ENCODE results near the gene ATP6V1B1. TPM values are rescaled to one million over a fixed set of nuclear protein-coding genes. Genes with fewer than 3 reads are reported as not detected.
A peak's percentile ranks its signal among the peaks of the same experiment; 100 is the strongest.

ATP6V1B1 gene
- total and polyA plus RNA-seq, 2 of the 13 experiments (the other 11 are each of a cell fraction or from before 2014, with no cell fraction given), result 0.58 to 1.6 TPM

- TF ChIP-seq POGK (CRISPR knock-in tag; conservative IDR thresholded peaks at IDR 0.05) (peak; percentile 42; the same call in 1 of the 2 replicates), HNRNPL (IDR thresholded peaks at IDR 0.05; ENCODE audit: low read depth, low read length) (peak; percentile 74; the same call in 1 of the 2 replicates), ZBTB38 (CRISPR knock-in tag; IDR thresholded peaks at IDR 0.05) (0 out of 2 replicates have a peak, but pooled peaks have one; percentile 32), IRF9 (CRISPR knock-in tag; IDR thresholded peaks at IDR 0.05; ENCODE audit: borderline replicate concordance) (no peak), MLLT10 (CRISPR knock-in tag; IDR thresholded peaks at IDR 0.05) (no peak; the same call in 1 of the 2 replicates), ZBTB10 (CRISPR knock-in tag; IDR thresholded peaks at IDR 0.05; ENCODE audit: borderline replicate concordance) (peak; percentile 87; the same call in 1 of the 2 replicates), ZBTB34 (CRISPR knock-in tag; IDR thresholded peaks at IDR 0.05) (0 out of 2 replicates have a peak, but pooled peaks have one; percentile 57), ZNF513 (CRISPR knock-in tag; conservative IDR thresholded peaks at IDR 0.05) (0 out of 2 replicates have a peak, but pooled peaks have one; percentile 73), ZNF33B (CRISPR knock-in tag; IDR thresholded peaks at IDR 0.05) (peak; percentile 37; the same call in 1 of the 2 replicates), REPIN1 (CRISPR knock-in tag; IDR thresholded peaks at IDR 0.05; ENCODE audit: borderline replicate concordance, low read depth) (peak; percentile 23; the same call in 1 of the 2 replicates), EED (CRISPR knock-in tag; IDR thresholded peaks at IDR 0.05) (peak; percentile 46; the same call in 1 of the 2 replicates), ZNF574 (CRISPR knock-in tag; IDR thresholded peaks at IDR 0.05) (peak; percentile 45), ZNF598 (CRISPR knock-in tag; IDR thresholded peaks at IDR 0.05; ENCODE audit: borderline replicate concordance) (peak; percentile 84; the same call in 1 of the 2 replicates), ZIK1 (CRISPR knock-in tag; IDR thresholded peaks at IDR 0.05; ENCODE audit: borderline replicate concordance, low read depth) (no peak; the same call in 1 of the 2 replicates)
Observed at GRCh38 chr2:70901227-70902066, 34.3 kb upstream of the ATP6V1B1 start (continued).

All from HepG2 (cell line).